Measurements from ENCODE around the gene DHX58. TPM values are rescaled to one million over a fixed set of nuclear protein-coding genes. Genes with fewer than 3 reads are reported as not detected.
"Not testable (repeated sequence)": the region's sequence is repeated elsewhere in the genome, so short reads cannot be mapped to it uniquely, and the experiment has no call there.

DHX58 gene
- total and polyA plus RNA-seq, 2 donors (not counting 1 experiment from before 2014, with no cell fraction given) = 39.7 to 57.6 TPM

DNA sequence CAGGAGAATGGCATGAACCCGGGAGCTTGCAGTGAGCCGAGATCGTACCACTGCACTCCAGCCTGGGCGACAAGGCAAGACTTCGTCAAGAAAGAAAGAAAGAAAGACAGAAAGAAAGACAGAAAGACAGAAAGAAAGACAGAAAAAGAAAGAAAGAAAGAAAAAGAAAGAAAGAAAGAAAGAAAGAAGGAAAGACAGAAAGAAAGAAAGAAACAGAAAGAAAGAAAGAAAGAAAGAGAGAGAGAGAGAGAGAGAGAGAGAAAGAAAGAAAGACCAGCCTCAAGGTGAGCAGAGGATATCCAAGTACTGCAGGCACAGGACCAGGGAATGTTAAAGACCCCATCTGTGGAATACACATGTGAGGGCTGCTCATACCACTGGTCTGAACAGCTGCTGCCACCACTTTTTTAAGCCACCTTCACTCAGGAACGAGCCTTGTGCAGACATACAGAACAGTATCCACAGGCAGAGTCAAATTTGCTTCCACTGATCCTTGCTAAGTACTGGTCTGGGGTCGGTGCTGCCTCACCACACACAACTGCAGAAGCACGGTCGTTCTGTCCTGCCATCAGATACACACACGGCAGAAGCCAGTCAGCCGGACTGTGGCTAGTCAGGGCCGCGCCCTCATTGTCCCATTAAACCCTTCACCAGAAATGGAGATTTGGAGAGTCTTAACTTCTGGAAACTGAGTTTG is 34.5 kb upstream of the DHX58 start:
- Mint-ChIP-seq H3K9me3 (ENCODE audit: insufficient read depth) (no peaks in the 10 kb centered on the region), H3K27me3 (no peaks in the 10 kb centered on the region), H3K27ac (no peak overlapping the region), H3K4me1 (peaks cover 33% of the 10 kb centered on the region), H3K4me3 (no peak overlapping the region)
- POLR2A ChIA-PET = interaction anchor here (0.7 kb wide), 1 partner anchor 283 kb away, joined by 4 read pairs; no protein-coding TSS in a partner anchor
- peaks cover 100% of the 10 kb centered on the region for H3K79me2 ChIP-seq (ENCODE audit: control insufficient read depth, insufficient read depth, low read length)
- WGBS (ENCODE audit: insufficient coverage) = 97% methylated on average over 10 of the region's 13 CpGs
- ATAC-seq (ENCODE audit: low read depth) = no peak
- no peak overlapping the region for H3K9ac ChIP-seq (ENCODE audit: low read length)
- peaks cover 83% of the 10 kb centered on the region for H4K20me1 ChIP-seq (ENCODE audit: control insufficient read depth, insufficient read depth, low read length, poor library complexity, severe bottlenecking)
- no peaks in the 10 kb centered on the region for H3K27me3 ChIP-seq (replicated peaks in 1 of 4; ENCODE audit: control extremely low read depth in 1 of 4, control insufficient read depth in 3 of 4, insufficient read depth in 4 of 4, low read length in 3 of 4)
- no peak overlapping the region for H3K27ac ChIP-seq (ENCODE audit: low read length in 2 of 2)
- intact Hi-C loops (cut with micrococcal nuclease) = no loop called here
- DNase-seq = no peak
- no peaks in the 10 kb centered on the region for H3K9me3 ChIP-seq (ENCODE audit: control extremely low read depth in 1 of 3, control insufficient read depth in 2 of 3, insufficient read depth in 1 of 3, low read length in 2 of 3)
- CTCF ChIA-PET = no interaction called here
- TF ChIP-seq, protein P1, sequence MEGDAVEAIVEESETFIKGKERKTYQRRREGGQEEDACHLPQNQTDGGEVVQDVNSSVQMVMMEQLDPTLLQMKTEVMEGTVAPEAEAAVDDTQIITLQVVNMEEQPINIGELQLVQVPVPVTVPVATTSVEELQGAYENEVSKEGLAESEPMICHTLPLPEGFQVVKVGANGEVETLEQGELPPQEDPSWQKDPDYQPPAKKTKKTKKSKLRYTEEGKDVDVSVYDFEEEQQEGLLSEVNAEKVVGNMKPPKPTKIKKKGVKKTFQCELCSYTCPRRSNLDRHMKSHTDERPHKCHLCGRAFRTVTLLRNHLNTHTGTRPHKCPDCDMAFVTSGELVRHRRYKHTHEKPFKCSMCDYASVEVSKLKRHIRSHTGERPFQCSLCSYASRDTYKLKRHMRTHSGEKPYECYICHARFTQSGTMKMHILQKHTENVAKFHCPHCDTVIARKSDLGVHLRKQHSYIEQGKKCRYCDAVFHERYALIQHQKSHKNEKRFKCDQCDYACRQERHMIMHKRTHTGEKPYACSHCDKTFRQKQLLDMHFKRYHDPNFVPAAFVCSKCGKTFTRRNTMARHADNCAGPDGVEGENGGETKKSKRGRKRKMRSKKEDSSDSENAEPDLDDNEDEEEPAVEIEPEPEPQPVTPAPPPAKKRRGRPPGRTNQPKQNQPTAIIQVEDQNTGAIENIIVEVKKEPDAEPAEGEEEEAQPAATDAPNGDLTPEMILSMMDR (IDR thresholded peaks at IDR 0.05) = no peak
- no peak for TF ChIP-seq EZH2 (IDR thresholded peaks at IDR 0.05; ENCODE audit: borderline replicate concordance, insufficient read depth, low read depth, low read length, poor library complexity, severe bottlenecking)
- no peak overlapping the region for H3K4me3 ChIP-seq (ENCODE audit: control extremely low read depth in 1 of 5, extremely low read depth in 1 of 5, insufficient read depth in 1 of 5, low read depth in 2 of 5, low read length in 4 of 5)
- peaks cover 6 to 42% of the 10 kb centered on the region in 2 experiments for H3K36me3 ChIP-seq (replicated peaks in 1 of 2; ENCODE audit: control extremely low read depth in 1 of 2, control insufficient read depth in 1 of 2, extremely low read depth in 1 of 2, insufficient read depth in 2 of 2, low read length in 1 of 2)
- H3K4me1 ChIP-seq (ENCODE audit: control insufficient read depth in 2 of 2, insufficient read depth in 2 of 2, low read length in 2 of 2) = peaks cover 0 to 4% of the 10 kb centered on the region in 2 donors
- H2AFZ ChIP-seq (ENCODE audit: insufficient read depth, low read depth, low read length, poor library complexity, severe bottlenecking) = no peak overlapping the region
- H3K4me2 ChIP-seq (replicated peaks; ENCODE audit: low read depth, low read length, poor library complexity, severe bottlenecking) = no peak overlapping the region

DNA sequence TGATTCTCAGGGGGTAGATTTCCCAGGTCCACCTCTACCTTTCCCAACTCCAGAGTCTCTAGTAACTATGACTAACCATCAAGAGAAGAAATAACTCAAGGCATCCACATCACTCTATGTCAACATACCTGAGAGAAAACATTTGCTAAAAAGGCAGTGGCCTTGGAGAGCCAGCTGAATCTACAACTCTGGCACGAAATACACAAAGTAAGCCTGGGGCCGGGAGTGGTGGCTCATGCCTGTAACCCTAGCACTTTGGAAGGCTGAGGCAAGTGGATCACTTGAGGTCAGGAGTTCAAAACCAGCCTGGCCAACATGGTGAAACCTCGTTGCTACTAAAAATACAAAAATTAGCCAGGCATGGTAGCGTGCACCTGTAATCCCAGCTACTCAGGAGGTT is 30.6 kb upstream of the DHX58 start:
- H3K9me3 ChIP-seq (ENCODE audit: control extremely low read depth in 1 of 3, control insufficient read depth in 2 of 3, insufficient read depth in 1 of 3, low read length in 2 of 3); H3K9ac ChIP-seq (ENCODE audit: low read length); H2AFZ ChIP-seq (ENCODE audit: insufficient read depth, low read depth, low read length, poor library complexity, severe bottlenecking); H3K4me3 ChIP-seq (ENCODE audit: control extremely low read depth in 1 of 5, extremely low read depth in 1 of 5, insufficient read depth in 1 of 5, low read depth in 2 of 5, low read length in 4 of 5); H3K4me2 ChIP-seq (replicated peaks; ENCODE audit: low read depth, low read length, poor library complexity, severe bottlenecking); POLR2A ChIA-PET; H3K27ac Mint-ChIP-seq; H3K27me3 ChIP-seq (replicated peaks in 1 of 4; ENCODE audit: control extremely low read depth in 1 of 4, control insufficient read depth in 3 of 4, insufficient read depth in 4 of 4, low read length in 3 of 4); intact Hi-C loops (cut with micrococcal nuclease); H3K27ac ChIP-seq (ENCODE audit: low read length in 2 of 2); H3K9me3 Mint-ChIP-seq (ENCODE audit: insufficient read depth); H3K4me3 Mint-ChIP-seq; DNase-seq; H3K4me1 ChIP-seq (ENCODE audit: control insufficient read depth in 2 of 2, insufficient read depth in 2 of 2, low read length in 2 of 2); ATAC-seq (ENCODE audit: low read depth); H3K27me3 Mint-ChIP-seq: not testable (repeated sequence)
- Histone ChIP-seq H3K79me2 (ENCODE audit: control insufficient read depth, insufficient read depth, low read length) (peaks cover 100% of the 10 kb centered on the region), H3K36me3 (replicated peaks in 1 of 2; ENCODE audit: control extremely low read depth in 1 of 2, control insufficient read depth in 1 of 2, extremely low read depth in 1 of 2, insufficient read depth in 2 of 2, low read length in 1 of 2) (peaks cover 5 to 50% of the 10 kb centered on the region in 2 experiments), H4K20me1 (ENCODE audit: control insufficient read depth, insufficient read depth, low read length, poor library complexity, severe bottlenecking) (peaks cover 84% of the 10 kb centered on the region)
- peaks cover 35% of the 10 kb centered on the region for H3K4me1 Mint-ChIP-seq
- CTCF ChIA-PET = interaction anchor here (1.2 to 1.4 kb wide), 2 partner anchors 9 to 25 kb away, joined by 3 to 5 read pairs; no protein-coding TSS in a partner anchor
- WGBS (ENCODE audit: insufficient coverage) = 95% methylated on average over 4 of the region's 4 CpGs
